ENCODE measurements around the gene NGEF.

DNA sequence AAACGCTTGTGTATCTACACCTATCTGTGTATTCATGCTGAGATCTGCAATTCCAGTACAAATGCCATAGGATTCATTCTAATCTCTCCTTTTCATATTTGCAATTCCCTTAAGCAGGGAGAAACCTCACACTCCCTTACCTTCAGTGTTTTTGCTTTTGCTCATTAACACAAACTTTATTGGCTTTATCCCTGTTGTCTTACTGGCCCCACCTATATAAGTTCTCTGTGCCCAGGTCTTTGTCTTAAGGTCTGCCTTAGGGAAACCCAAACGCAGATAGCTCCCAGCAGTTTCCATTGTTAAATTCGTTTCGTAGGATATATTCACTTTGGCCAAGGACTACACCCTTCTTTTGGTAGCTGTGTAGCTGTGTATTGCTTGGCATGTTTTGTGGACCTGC, 147.0 kb downstream of the NGEF start:
- TF ChIP-seq, protein P1, sequence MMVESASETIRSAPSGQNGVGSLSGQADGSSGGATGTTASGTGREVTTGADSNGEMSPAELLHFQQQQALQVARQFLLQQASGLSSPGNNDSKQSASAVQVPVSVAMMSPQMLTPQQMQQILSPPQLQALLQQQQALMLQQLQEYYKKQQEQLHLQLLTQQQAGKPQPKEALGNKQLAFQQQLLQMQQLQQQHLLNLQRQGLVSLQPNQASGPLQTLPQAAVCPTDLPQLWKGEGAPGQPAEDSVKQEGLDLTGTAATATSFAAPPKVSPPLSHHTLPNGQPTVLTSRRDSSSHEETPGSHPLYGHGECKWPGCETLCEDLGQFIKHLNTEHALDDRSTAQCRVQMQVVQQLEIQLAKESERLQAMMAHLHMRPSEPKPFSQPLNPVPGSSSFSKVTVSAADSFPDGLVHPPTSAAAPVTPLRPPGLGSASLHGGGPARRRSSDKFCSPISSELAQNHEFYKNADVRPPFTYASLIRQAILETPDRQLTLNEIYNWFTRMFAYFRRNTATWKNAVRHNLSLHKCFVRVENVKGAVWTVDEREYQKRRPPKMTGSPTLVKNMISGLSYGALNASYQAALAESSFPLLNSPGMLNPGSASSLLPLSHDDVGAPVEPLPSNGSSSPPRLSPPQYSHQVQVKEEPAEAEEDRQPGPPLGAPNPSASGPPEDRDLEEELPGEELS (CRISPR knock-in tag; IDR thresholded peaks at IDR 0.05) = no peak
- TF ChIP-seq, protein P2, sequence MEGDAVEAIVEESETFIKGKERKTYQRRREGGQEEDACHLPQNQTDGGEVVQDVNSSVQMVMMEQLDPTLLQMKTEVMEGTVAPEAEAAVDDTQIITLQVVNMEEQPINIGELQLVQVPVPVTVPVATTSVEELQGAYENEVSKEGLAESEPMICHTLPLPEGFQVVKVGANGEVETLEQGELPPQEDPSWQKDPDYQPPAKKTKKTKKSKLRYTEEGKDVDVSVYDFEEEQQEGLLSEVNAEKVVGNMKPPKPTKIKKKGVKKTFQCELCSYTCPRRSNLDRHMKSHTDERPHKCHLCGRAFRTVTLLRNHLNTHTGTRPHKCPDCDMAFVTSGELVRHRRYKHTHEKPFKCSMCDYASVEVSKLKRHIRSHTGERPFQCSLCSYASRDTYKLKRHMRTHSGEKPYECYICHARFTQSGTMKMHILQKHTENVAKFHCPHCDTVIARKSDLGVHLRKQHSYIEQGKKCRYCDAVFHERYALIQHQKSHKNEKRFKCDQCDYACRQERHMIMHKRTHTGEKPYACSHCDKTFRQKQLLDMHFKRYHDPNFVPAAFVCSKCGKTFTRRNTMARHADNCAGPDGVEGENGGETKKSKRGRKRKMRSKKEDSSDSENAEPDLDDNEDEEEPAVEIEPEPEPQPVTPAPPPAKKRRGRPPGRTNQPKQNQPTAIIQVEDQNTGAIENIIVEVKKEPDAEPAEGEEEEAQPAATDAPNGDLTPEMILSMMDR (IDR thresholded peaks at IDR 0.05) = no peak
- TF ChIP-seq, protein P3, sequence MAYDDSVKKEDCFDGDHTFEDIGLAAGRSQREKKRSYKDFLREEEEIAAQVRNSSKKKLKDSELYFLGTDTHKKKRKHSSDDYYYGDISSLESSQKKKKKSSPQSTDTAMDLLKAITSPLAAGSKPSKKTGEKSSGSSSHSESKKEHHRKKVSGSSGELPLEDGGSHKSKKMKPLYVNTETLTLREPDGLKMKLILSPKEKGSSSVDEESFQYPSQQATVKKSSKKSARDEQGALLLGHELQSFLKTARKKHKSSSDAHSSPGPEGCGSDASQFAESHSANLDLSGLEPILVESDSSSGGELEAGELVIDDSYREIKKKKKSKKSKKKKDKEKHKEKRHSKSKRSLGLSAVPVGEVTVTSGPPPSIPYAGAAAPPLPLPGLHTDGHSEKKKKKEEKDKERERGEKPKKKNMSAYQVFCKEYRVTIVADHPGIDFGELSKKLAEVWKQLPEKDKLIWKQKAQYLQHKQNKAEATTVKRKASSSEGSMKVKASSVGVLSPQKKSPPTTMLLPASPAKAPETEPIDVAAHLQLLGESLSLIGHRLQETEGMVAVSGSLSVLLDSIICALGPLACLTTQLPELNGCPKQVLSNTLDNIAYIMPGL (CRISPR knock-in tag; IDR thresholded peaks at IDR 0.05) = no peak
- TF ChIP-seq TEAD4 (CRISPR knock-in tag; IDR thresholded peaks at IDR 0.05) (no peak), OVOL2 (CRISPR knock-in tag; IDR thresholded peaks at IDR 0.05; ENCODE audit: borderline replicate concordance) (no peak), ZNF263 (CRISPR knock-in tag; IDR thresholded peaks at IDR 0.05; ENCODE audit: low read depth) (no peak), NR2C2 (CRISPR knock-in tag; IDR thresholded peaks at IDR 0.05) (no peak), NFYB (CRISPR knock-in tag; conservative IDR thresholded peaks at IDR 0.05; ENCODE audit: low read depth) (no peak), GTF2I (CRISPR knock-in tag; conservative IDR thresholded peaks at IDR 0.05) (no peak), FOXJ3 (CRISPR knock-in tag; IDR thresholded peaks at IDR 0.05; ENCODE audit: borderline replicate concordance) (no peak)
- TF ChIP-seq, protein P4, sequence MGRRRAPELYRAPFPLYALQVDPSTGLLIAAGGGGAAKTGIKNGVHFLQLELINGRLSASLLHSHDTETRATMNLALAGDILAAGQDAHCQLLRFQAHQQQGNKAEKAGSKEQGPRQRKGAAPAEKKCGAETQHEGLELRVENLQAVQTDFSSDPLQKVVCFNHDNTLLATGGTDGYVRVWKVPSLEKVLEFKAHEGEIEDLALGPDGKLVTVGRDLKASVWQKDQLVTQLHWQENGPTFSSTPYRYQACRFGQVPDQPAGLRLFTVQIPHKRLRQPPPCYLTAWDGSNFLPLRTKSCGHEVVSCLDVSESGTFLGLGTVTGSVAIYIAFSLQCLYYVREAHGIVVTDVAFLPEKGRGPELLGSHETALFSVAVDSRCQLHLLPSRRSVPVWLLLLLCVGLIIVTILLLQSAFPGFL (CRISPR knock-in tag; IDR thresholded peaks at IDR 0.05; ENCODE audit: borderline replicate concordance) = no peak
- TF ChIP-seq, protein P5, sequence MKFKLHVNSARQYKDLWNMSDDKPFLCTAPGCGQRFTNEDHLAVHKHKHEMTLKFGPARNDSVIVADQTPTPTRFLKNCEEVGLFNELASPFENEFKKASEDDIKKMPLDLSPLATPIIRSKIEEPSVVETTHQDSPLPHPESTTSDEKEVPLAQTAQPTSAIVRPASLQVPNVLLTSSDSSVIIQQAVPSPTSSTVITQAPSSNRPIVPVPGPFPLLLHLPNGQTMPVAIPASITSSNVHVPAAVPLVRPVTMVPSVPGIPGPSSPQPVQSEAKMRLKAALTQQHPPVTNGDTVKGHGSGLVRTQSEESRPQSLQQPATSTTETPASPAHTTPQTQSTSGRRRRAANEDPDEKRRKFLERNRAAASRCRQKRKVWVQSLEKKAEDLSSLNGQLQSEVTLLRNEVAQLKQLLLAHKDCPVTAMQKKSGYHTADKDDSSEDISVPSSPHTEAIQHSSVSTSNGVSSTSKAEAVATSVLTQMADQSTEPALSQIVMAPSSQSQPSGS (CRISPR knock-in tag; IDR thresholded peaks at IDR 0.05; ENCODE audit: borderline replicate concordance, low read depth) = no peak
- TF ChIP-seq, protein P6, sequence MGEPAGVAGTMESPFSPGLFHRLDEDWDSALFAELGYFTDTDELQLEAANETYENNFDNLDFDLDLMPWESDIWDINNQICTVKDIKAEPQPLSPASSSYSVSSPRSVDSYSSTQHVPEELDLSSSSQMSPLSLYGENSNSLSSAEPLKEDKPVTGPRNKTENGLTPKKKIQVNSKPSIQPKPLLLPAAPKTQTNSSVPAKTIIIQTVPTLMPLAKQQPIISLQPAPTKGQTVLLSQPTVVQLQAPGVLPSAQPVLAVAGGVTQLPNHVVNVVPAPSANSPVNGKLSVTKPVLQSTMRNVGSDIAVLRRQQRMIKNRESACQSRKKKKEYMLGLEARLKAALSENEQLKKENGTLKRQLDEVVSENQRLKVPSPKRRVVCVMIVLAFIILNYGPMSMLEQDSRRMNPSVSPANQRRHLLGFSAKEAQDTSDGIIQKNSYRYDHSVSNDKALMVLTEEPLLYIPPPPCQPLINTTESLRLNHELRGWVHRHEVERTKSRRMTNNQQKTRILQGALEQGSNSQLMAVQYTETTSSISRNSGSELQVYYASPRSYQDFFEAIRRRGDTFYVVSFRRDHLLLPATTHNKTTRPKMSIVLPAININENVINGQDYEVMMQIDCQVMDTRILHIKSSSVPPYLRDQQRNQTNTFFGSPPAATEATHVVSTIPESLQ (CRISPR knock-in tag; IDR thresholded peaks at IDR 0.05) = no peak
- TF ChIP-seq, protein P7, sequence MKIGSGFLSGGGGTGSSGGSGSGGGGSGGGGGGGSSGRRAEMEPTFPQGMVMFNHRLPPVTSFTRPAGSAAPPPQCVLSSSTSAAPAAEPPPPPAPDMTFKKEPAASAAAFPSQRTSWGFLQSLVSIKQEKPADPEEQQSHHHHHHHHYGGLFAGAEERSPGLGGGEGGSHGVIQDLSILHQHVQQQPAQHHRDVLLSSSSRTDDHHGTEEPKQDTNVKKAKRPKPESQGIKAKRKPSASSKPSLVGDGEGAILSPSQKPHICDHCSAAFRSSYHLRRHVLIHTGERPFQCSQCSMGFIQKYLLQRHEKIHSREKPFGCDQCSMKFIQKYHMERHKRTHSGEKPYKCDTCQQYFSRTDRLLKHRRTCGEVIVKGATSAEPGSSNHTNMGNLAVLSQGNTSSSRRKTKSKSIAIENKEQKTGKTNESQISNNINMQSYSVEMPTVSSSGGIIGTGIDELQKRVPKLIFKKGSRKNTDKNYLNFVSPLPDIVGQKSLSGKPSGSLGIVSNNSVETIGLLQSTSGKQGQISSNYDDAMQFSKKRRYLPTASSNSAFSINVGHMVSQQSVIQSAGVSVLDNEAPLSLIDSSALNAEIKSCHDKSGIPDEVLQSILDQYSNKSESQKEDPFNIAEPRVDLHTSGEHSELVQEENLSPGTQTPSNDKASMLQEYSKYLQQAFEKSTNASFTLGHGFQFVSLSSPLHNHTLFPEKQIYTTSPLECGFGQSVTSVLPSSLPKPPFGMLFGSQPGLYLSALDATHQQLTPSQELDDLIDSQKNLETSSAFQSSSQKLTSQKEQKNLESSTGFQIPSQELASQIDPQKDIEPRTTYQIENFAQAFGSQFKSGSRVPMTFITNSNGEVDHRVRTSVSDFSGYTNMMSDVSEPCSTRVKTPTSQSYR (CRISPR knock-in tag; IDR thresholded peaks at IDR 0.05) = no peak
